Measurements from ENCODE around the gene TRPC4AP. TPM values are rescaled to one million over a fixed set of nuclear protein-coding genes. Genes with fewer than 3 reads are reported as not detected.

TRPC4AP gene, protein sequence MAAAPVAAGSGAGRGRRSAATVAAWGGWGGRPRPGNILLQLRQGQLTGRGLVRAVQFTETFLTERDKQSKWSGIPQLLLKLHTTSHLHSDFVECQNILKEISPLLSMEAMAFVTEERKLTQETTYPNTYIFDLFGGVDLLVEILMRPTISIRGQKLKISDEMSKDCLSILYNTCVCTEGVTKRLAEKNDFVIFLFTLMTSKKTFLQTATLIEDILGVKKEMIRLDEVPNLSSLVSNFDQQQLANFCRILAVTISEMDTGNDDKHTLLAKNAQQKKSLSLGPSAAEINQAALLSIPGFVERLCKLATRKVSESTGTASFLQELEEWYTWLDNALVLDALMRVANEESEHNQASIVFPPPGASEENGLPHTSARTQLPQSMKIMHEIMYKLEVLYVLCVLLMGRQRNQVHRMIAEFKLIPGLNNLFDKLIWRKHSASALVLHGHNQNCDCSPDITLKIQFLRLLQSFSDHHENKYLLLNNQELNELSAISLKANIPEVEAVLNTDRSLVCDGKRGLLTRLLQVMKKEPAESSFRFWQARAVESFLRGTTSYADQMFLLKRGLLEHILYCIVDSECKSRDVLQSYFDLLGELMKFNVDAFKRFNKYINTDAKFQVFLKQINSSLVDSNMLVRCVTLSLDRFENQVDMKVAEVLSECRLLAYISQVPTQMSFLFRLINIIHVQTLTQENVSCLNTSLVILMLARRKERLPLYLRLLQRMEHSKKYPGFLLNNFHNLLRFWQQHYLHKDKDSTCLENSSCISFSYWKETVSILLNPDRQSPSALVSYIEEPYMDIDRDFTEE
- 10 to 100 TPM; 49.6 to 60.5 (median 53.8) TPM for total RNA-seq
- long read RNA-seq, donor 1, transcript TRPC4AP-202 (19 exons, 3,138 nt): minor isoform, 13 of 93 reads
- long read RNA-seq, donor 1, transcript TRPC4AP-201 (19 exons, 3,226 nt): major isoform, 38 of 93 reads
- long read RNA-seq, donor 1, partial matches to known transcripts: 20 of 93 reads
- long read RNA-seq, donor 1, other reads (novel, unspliced or antisense): 22 of 93 reads
- long read RNA-seq, donor 2, transcript TRPC4AP-201 (19 exons, 3,226 nt): major isoform, 25 of 51 reads
- long read RNA-seq, donor 2, transcript TRPC4AP-202 (19 exons, 3,138 nt): minor isoform, 7 of 51 reads
- long read RNA-seq, donor 2, partial matches to known transcripts: 13 of 51 reads
- long read RNA-seq, donor 2, other reads (novel, unspliced or antisense): 6 of 51 reads

GRCh38 chr20:35092524-35093266 lies at the start of gene TRPC4AP:
Gene TRPC4AP, minus strand, starts transcription at chr20:35092807. Its CDS starts 26 bp downstream, at chr20:35092781.
- TF ChIP-seq, protein P1, sequence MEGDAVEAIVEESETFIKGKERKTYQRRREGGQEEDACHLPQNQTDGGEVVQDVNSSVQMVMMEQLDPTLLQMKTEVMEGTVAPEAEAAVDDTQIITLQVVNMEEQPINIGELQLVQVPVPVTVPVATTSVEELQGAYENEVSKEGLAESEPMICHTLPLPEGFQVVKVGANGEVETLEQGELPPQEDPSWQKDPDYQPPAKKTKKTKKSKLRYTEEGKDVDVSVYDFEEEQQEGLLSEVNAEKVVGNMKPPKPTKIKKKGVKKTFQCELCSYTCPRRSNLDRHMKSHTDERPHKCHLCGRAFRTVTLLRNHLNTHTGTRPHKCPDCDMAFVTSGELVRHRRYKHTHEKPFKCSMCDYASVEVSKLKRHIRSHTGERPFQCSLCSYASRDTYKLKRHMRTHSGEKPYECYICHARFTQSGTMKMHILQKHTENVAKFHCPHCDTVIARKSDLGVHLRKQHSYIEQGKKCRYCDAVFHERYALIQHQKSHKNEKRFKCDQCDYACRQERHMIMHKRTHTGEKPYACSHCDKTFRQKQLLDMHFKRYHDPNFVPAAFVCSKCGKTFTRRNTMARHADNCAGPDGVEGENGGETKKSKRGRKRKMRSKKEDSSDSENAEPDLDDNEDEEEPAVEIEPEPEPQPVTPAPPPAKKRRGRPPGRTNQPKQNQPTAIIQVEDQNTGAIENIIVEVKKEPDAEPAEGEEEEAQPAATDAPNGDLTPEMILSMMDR (IDR thresholded peaks at IDR 0.05): peak; percentile 97
- H3K4me1 ChIP-seq (ENCODE audit: low read depth): peaks cover 10% of the 10 kb centered on the region
- H3K9me3 ChIP-seq: no peaks in the 10 kb centered on the region
- peak; percentile 99 for ATAC-seq
- peak; percentile 91 to 93 (median 93) for DNase-seq
- H3K4me3 ChIP-seq: peak within 1 kb of the TSS; percentile 58
- intact Hi-C loops (cut with DNase I, micrococcal nuclease): loop anchor here in 1 of 2 donors (5.0 kb wide), 1 partner anchor 220 kb away; the partner anchor contains the start of gene GGT7
- H3K36me3 ChIP-seq (ENCODE audit: low read depth): no peaks in the 10 kb centered on the region

DNA sequence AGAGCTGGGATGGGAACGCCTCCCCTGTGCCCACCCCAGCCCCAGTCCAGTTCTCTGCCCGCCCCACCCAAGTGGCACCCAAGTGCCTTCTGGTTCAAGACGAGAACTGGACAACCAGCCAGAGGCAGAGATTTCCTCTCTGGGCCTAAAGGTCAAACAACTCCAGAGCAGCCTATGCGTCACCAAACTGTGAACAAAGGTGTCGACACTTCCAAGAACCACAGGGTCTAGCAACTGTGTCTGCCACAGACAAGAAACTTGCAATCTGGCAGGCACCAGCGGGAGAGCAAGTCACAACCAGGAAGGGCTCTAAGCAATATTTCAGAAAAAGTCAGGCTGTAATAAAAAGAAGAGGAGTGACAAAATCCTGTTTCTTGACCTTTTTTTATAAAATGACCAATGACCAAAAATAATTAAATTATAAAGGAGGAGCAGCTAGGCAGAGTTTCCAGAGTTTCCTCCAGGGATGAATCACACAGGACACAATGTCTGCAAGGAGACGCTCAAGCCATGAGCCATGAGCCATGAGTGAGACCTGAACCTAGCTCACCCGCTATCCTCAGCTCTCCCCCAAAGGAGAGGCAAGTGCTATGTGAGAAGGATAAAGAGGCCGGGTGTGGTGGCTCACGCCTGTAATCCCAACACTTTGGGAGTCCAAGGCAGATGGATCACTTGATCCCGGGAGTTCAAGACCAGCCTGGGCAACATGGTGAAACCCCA lies 43.4 kb upstream of the TRPC4AP start:
- ATAC-seq: no peak
- intact Hi-C loops (cut with DNase I, micrococcal nuclease): no loop called here
- TF ChIP-seq, protein P1 (IDR thresholded peaks at IDR 0.05): no peak
- no peaks in the 10 kb centered on the region for H3K4me1 ChIP-seq (ENCODE audit: low read depth)
- no peak overlapping the region for H3K4me3 ChIP-seq
- H3K9me3 ChIP-seq: no peaks in the 10 kb centered on the region
- no peak for DNase-seq
- H3K36me3 ChIP-seq (ENCODE audit: low read depth): no peaks in the 10 kb centered on the region

DNA sequence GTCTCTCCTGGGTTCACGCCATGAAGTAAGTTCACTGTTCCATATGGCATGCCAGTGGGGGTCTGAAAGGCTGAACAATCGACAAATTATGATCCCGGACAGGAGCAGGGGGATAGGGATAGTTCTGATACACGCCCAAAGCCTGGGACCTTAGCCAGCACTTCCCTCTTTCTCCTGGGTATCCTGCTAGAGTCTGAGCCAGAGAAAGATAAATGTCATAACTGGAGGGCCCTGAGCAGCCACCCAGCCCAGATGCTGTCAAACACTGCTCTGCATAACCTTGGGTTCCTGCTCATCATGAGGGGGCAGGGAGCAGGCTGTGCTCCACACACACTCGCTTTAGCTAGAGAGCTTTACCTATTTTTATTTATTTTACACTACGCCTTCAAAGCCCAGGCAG lies 42.3 kb upstream of the TRPC4AP start:
- Histone ChIP-seq H3K4me3 (no peak overlapping the region), H3K4me1 (ENCODE audit: low read depth) (no peaks in the 10 kb centered on the region), H3K9me3 (no peaks in the 10 kb centered on the region), H3K36me3 (ENCODE audit: low read depth) (no peaks in the 10 kb centered on the region)
- no peak for ATAC-seq
- TF ChIP-seq, protein P1 (IDR thresholded peaks at IDR 0.05): no peak
- no peak for DNase-seq
- intact Hi-C loops (cut with DNase I, micrococcal nuclease): no loop called here

DNA sequence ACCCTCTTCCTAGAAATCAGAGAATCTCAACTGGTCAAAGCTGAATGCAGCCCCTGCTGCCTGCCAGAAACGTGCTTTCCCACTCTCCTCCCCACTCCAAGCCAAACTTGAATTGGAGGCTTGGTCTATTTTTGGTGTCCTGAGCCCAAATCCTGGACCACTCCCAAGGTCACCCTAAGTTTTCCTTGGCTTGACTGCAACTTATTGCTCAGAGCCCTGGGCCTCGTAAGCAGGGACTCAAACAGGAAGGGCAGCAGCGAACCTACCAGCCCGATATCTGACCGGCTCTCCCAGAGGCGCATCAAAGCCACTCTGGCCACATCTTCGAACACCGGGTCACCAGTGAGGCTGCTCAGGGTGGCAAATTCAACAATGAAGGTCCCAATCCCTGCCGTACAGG lies 41.9 kb upstream of the TRPC4AP start:
- TF ChIP-seq, protein P1 (IDR thresholded peaks at IDR 0.05): no peak
- no peak for DNase-seq
- Histone ChIP-seq H3K36me3 (ENCODE audit: low read depth) (no peaks in the 10 kb centered on the region), H3K9me3 (no peaks in the 10 kb centered on the region), H3K4me3 (no peak overlapping the region), H3K4me1 (ENCODE audit: low read depth) (no peaks in the 10 kb centered on the region)
- intact Hi-C loops (cut with DNase I, micrococcal nuclease): no loop called here
- ATAC-seq: no peak
